Measurements from ENCODE around the gene GHR.

The GHR gene

DNA sequence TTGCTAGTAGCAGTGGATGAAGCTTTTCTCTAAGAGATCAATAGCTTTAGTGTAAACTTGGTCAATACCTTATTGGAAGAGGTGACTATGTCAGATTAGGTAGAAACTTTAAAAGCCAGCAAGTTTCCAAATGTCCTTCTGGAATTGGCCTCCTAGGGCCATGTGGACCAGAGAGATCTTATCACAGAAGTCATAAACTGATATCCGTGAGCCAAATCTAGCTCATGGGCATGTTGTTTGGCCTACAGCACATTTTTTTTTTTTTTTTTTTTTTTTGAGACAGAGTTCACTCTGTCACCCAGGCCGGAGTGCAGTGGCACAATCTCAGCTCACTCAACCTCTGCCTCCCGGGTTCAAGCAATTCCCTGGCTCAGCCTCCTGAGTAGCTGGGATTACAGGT lies 175.9 kb downstream of the GHR start:
- no peaks in the 10 kb centered on the region for H3K36me3 ChIP-seq (ENCODE audit: insufficient read depth, low read length)

GRCh38 chr5:42600441-42600840 lies 177.2 kb downstream of the GHR start:
- H3K4me1 ChIP-seq (ENCODE audit: insufficient read depth, low read length): no peaks in the 10 kb centered on the region
- H3K36me3 ChIP-seq (ENCODE audit: insufficient read depth, low read length): no peaks in the 10 kb centered on the region
- H3K9me3 ChIP-seq (ENCODE audit: control insufficient read depth, insufficient read depth, low read length): no peaks in the 10 kb centered on the region
- no peak overlapping the region for H3K9ac ChIP-seq (ENCODE audit: low read depth, low read length)

More for the DNA sequence above, 175.9 kb downstream of the GHR start:
- H3K4me1 ChIP-seq (ENCODE audit: insufficient read depth, low read length): no peaks in the 10 kb centered on the region
- no peaks in the 10 kb centered on the region for H3K9me3 ChIP-seq (ENCODE audit: control insufficient read depth, insufficient read depth, low read length)
- no peak overlapping the region for H3K9ac ChIP-seq (ENCODE audit: low read depth, low read length)

- H3K36me3 ChIP-seq (ENCODE audit: insufficient read depth, low read length): no peaks in the 10 kb centered on the region
- H3K9me3 ChIP-seq (ENCODE audit: control insufficient read depth, insufficient read depth, low read length): no peaks in the 10 kb centered on the region
- no peaks in the 10 kb centered on the region for H3K4me1 ChIP-seq (ENCODE audit: insufficient read depth, low read length)
- no peak overlapping the region for H3K9ac ChIP-seq (ENCODE audit: low read depth, low read length)
Measured at GRCh38 chr5:42604171-42604711, 181.0 kb downstream of the GHR start.

DNA sequence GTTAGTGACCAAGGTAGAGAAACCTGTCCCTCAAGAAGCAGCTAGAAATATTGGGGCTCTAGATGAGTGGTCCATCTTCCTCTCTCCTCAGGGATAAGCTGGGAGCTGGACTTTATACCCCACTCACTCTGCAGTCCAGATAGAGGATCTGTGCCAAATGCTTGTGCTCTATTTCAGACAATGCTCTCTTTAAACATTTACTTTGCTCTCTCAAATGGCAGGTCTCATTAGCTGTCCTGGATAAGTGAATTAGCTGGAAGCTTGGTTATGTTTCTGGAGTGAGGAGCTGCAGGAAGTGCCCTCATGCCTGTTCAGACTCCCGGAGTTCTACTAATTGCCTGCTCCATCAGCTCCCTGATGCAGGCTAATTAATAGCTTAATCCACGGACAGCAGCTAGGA lies 182.3 kb downstream of the GHR start:
- Histone ChIP-seq H3K9me3 (ENCODE audit: control insufficient read depth, insufficient read depth, low read length) (no peaks in the 10 kb centered on the region), H3K4me1 (ENCODE audit: insufficient read depth, low read length) (no peaks in the 10 kb centered on the region), H3K9ac (ENCODE audit: low read depth, low read length) (no peak overlapping the region), H3K36me3 (ENCODE audit: insufficient read depth, low read length) (no peaks in the 10 kb centered on the region)

- H3K9me3 ChIP-seq (ENCODE audit: control insufficient read depth, insufficient read depth, low read length): no peaks in the 10 kb centered on the region
- H3K9ac ChIP-seq (ENCODE audit: low read depth, low read length): no peak overlapping the region
- H3K36me3 ChIP-seq (ENCODE audit: insufficient read depth, low read length): no peaks in the 10 kb centered on the region
- no peaks in the 10 kb centered on the region for H3K4me1 ChIP-seq (ENCODE audit: insufficient read depth, low read length)
Measured at GRCh38 chr5:42606464-42606869, 183.2 kb downstream of the GHR start.

- peaks cover 9% of the 10 kb centered on the region; the same call in 1 of the 2 replicates for H3K4me1 ChIP-seq (ENCODE audit: insufficient read depth, low read length)
- no peaks in the 10 kb centered on the region for H3K9me3 ChIP-seq (ENCODE audit: control insufficient read depth, insufficient read depth, low read length)
- H3K9ac ChIP-seq (ENCODE audit: low read depth, low read length): no peak overlapping the region
- no peaks in the 10 kb centered on the region for H3K36me3 ChIP-seq (ENCODE audit: insufficient read depth, low read length)
Measured at GRCh38 chr5:42611437-42611836, 188.2 kb downstream of the GHR start.

GRCh38 chr5:42612750-42613366 lies 189.6 kb downstream of the GHR start:
- Histone ChIP-seq H3K9me3 (ENCODE audit: control insufficient read depth, insufficient read depth, low read length) (no peaks in the 10 kb centered on the region), H3K4me1 (ENCODE audit: insufficient read depth, low read length) (peaks cover 9% of the 10 kb centered on the region; the same call in 1 of the 2 replicates), H3K9ac (ENCODE audit: low read depth, low read length) (no peak overlapping the region), H3K36me3 (ENCODE audit: insufficient read depth, low read length) (no peaks in the 10 kb centered on the region)

GRCh38 chr5:42614509-42614908 lies 191.3 kb downstream of the GHR start:
- no peak overlapping the region for H3K9ac ChIP-seq (ENCODE audit: low read depth, low read length)
- H3K9me3 ChIP-seq (ENCODE audit: control insufficient read depth, insufficient read depth, low read length): no peaks in the 10 kb centered on the region
- H3K36me3 ChIP-seq (ENCODE audit: insufficient read depth, low read length): no peaks in the 10 kb centered on the region
- peaks cover 9% of the 10 kb centered on the region; the same call in 1 of the 2 replicates for H3K4me1 ChIP-seq (ENCODE audit: insufficient read depth, low read length)

DNA sequence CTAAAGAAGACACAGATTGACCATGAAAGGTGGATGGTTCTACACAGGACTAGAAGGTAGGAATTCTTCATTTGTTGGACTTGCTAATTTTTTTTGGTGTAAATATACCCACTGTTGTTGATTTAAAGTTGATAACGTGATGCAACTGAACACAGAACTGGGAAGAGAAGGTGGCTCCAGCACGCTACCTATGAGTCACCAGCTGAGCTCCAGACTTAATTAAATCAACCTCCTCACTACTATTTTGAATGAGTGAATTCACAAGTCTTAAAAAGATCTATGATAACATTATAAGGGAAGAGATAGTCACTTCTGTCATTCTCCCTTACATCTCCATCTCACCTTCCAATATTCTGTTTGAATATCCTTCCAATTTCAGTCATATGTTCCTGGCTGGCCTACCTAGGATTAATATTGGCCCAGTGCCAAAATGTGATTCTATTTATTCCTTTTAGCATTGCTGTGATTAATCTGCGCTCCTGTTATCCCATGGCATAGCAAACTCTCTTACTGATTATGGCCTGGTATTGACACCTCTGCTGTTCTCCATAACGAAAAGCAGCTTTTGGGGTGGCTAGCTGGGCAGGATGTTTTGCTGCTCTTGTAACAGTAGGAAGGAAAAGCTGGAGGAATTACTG lies 197.5 kb downstream of the GHR start:
- H3K36me3 ChIP-seq (ENCODE audit: insufficient read depth, low read length): no peaks in the 10 kb centered on the region
- no peaks in the 10 kb centered on the region for H3K4me1 ChIP-seq (ENCODE audit: insufficient read depth, low read length)
- no peak overlapping the region for H3K9ac ChIP-seq (ENCODE audit: low read depth, low read length)
- H3K9me3 ChIP-seq (ENCODE audit: control insufficient read depth, insufficient read depth, low read length): no peaks in the 10 kb centered on the region

DNA sequence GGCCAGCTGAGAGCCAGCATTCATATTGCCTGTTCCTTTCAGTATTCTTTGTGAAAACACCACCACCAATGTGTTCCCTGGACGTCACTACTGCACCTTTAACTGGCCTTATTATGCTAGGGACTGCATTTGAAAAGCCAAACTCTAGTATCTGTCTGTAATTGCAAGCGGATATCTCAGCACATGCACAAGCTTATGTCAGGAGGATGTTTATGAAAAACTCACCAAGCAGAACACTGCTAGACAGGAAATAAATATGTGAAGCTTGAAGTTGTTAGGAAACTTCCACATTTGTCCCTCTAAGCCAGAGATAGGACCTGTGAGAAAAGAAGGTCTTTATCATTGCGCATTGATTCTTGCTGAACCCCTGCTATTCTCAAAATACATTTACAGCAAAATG lies 198.0 kb downstream of the GHR start:
- no peaks in the 10 kb centered on the region for H3K36me3 ChIP-seq (ENCODE audit: insufficient read depth, low read length)
- H3K9me3 ChIP-seq (ENCODE audit: control insufficient read depth, insufficient read depth, low read length): no peaks in the 10 kb centered on the region
- 0 out of 2 replicates have a peak, but pooled peaks cover 2% of the 10 kb centered on the region for H3K4me1 ChIP-seq (ENCODE audit: insufficient read depth, low read length)
- H3K9ac ChIP-seq (ENCODE audit: low read depth, low read length): no peak overlapping the region

GRCh38 chr5:42621662-42622061 lies 198.4 kb downstream of the GHR start:
- H3K9ac ChIP-seq (ENCODE audit: low read depth, low read length): no peak overlapping the region

DNA sequence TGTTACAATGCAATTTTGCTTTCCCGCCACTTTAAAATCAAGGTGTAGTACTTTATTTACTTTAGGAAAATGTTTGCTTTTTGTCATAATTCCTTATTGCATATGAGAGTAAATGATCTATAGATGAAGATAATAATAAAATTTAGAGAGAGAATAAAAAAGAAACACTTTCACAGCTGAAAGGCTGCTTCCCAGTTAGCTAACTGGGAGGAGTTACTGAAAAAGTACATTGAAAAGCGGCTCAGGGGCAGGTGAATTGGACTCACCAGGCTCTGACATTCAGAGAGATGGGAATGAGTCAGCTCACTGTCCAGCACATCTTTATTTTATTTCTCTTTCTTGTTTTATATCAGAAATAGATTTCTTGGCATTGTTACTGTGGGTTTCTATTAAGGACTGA lies 201.7 kb downstream of the GHR start:
- Histone ChIP-seq H3K36me3 (ENCODE audit: insufficient read depth, low read length) (no peaks in the 10 kb centered on the region), H3K9me3 (ENCODE audit: control insufficient read depth, insufficient read depth, low read length) (no peaks in the 10 kb centered on the region), H3K4me1 (ENCODE audit: insufficient read depth, low read length) (0 out of 2 replicates have a peak, but pooled peaks cover 7% of the 10 kb centered on the region), H3K9ac (ENCODE audit: low read depth, low read length) (no peak overlapping the region)

More at GRCh38 chr5:42621662-42622061, 198.4 kb downstream of the GHR start:
- H3K36me3 ChIP-seq (ENCODE audit: insufficient read depth, low read length): no peaks in the 10 kb centered on the region
- 0 out of 2 replicates have a peak, but pooled peaks cover 6% of the 10 kb centered on the region for H3K4me1 ChIP-seq (ENCODE audit: insufficient read depth, low read length)
- H3K9me3 ChIP-seq (ENCODE audit: control insufficient read depth, insufficient read depth, low read length): no peaks in the 10 kb centered on the region

DNA sequence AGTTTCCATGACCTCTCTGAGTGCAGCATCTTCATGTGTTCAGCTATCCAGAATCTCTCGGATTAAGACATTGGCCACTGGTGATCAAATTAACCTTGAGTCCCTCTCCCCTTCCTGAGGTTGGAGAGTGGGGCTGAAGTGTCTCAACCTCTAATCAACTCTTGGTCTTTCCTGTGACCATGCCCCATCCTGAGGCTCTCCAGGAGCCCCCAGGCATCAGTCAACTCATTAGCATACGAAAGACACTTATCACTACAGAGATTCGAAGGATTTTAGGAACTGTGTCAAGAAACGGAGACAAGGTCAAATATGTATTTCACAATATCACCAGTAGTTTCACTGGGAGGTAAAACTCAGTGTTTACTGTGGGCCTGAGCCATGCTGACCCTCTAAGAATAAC lies 203.2 kb downstream of the GHR start:
- Histone ChIP-seq H3K9ac (ENCODE audit: low read depth, low read length) (no peak overlapping the region), H3K4me1 (ENCODE audit: insufficient read depth, low read length) (0 out of 2 replicates have a peak, but pooled peaks cover 7% of the 10 kb centered on the region), H3K36me3 (ENCODE audit: insufficient read depth, low read length) (no peaks in the 10 kb centered on the region), H3K9me3 (ENCODE audit: control insufficient read depth, insufficient read depth, low read length) (no peaks in the 10 kb centered on the region)

DNA sequence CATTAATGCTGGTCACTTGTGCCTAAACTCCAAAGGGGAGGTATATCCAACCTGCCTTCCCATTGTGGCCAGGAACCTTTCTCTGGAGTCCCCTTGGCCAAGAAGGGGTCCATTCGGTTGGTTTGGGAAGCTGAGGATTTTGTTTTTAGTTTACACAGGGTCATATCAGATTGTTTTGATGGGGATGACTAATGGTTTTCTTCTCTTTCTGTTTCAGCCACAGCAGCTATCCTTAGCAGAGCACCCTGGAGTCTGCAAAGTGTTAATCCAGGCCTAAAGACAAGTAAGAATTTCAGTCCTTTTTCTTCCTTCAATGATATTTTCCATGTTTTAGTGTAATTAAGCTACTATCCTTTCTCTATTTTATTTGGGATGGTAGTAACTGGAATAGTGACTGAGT lies 205.6 kb downstream of the GHR start:
- Histone ChIP-seq H3K4me1 (ENCODE audit: insufficient read depth, low read length) (0 out of 2 replicates have a peak, but pooled peaks cover 7% of the 10 kb centered on the region), H3K9me3 (ENCODE audit: control insufficient read depth, insufficient read depth, low read length) (no peaks in the 10 kb centered on the region), H3K36me3 (ENCODE audit: insufficient read depth, low read length) (no peaks in the 10 kb centered on the region), H3K9ac (ENCODE audit: low read depth, low read length) (no peak overlapping the region)

DNA sequence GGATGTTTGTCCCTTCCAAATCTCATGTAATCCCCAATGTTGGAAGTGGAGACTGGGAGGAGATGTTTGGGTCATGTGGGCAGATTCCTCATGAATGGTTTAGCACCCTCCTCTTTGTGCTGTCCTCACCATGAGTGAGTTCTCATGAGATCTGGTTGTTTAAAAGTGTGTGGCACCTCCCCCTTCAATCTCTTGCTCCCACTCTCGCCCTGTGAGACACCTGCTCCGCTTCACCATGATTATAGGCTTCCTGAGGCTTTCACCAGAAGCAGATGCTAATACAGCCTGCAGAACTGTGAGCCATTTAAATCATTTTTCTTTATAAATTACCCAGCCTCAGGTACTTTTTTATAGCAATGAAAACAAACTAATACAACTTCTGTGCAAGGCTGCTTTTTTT lies 206.0 kb downstream of the GHR start:
- Histone ChIP-seq H3K9me3 (ENCODE audit: control insufficient read depth, insufficient read depth, low read length) (no peaks in the 10 kb centered on the region), H3K36me3 (ENCODE audit: insufficient read depth, low read length) (no peaks in the 10 kb centered on the region), H3K9ac (ENCODE audit: low read depth, low read length) (no peak overlapping the region), H3K4me1 (ENCODE audit: insufficient read depth, low read length) (0 out of 2 replicates have a peak, but pooled peaks cover 7% of the 10 kb centered on the region)

Data from ES-I3 (cell line).